Neuronal stem cell (in vitro differentiated cells): ENCODE results near the gene KCNIP4.

Source experiments
- DNase-seq: peaks from one replicate; pipeline ENCODE4 v3.0.0-alpha.2; 2013; ENCODE audit warnings: low spot score
- H2AFZ ChIP-seq: one replicate; pipeline ENCODE4 v1.6.1; 2013; ENCODE audit warnings: mild to moderate bottlenecking, low read length, inconsistent platforms
- H2AK5ac ChIP-seq: 2 replicates; pipeline ENCODE4 v1.6.1; 2013; ENCODE audit warnings: low read depth, mild to moderate bottlenecking, inconsistent platforms, low read length, moderate library complexity, mixed read lengths
- H2BK120ac ChIP-seq: 2 replicates; pipeline ENCODE4 v1.6.1; 2013; ENCODE audit warnings: low read depth, mild to moderate bottlenecking, inconsistent platforms, low read length, moderate library complexity, mixed read lengths
- H2BK12ac ChIP-seq: one replicate; pipeline ENCODE4 v1.6.1; 2013; ENCODE audit warnings: low read length, inconsistent platforms
- H2BK15ac ChIP-seq: 2 replicates; pipeline ENCODE4 v1.6.1; 2013; ENCODE audit warnings: mild to moderate bottlenecking, low read length, inconsistent platforms, mixed read lengths
- H2BK5ac ChIP-seq: one replicate; pipeline ENCODE4 v1.6.1; 2013; ENCODE audit warnings: inconsistent platforms, mild to moderate bottlenecking, low read length, moderate library complexity
- H3K14ac ChIP-seq: one replicate; pipeline ENCODE4 v1.6.1; 2013; ENCODE audit warnings: low read length, inconsistent platforms
- H3K18ac ChIP-seq: 2 replicates; pipeline ENCODE4 v1.6.1; 2013; ENCODE audit warnings: low read length, inconsistent platforms
- H3K23ac ChIP-seq: 2 replicates; pipeline ENCODE4 v1.6.1; 2013; ENCODE audit warnings: low read depth, mild to moderate bottlenecking, mixed read lengths, low read length, inconsistent platforms; ENCODE audit not compliant: poor library complexity
- H3K27ac ChIP-seq: replicated peaks from 3 replicates; pipeline ENCODE4 v1.5.1; 2013; ENCODE audit warnings: low read length, inconsistent platforms
- H3K27me3 ChIP-seq, 3 experiments: 2 replicates each; pipeline ENCODE4 v1.6.1; 2013; ENCODE audit warnings: low read length in 3 of 3, mild to moderate bottlenecking in 2 of 3, inconsistent platforms in 1 of 3, low read depth in 1 of 3, mixed read lengths in 1 of 3, moderate library complexity in 1 of 3; ENCODE audit not compliant: control insufficient read depth in 3 of 3, insufficient read depth in 3 of 3
- H3K36me3 ChIP-seq, 2 donors: replicated peaks in 1 of 2; 2 replicates each; pipeline ENCODE4 v1.6.1; 2013; ENCODE audit warnings: low read length in 2 of 2; ENCODE audit not compliant: control insufficient read depth in 2 of 2, insufficient read depth in 2 of 2
- H3K4ac ChIP-seq: 2 replicates; pipeline ENCODE4 v1.6.1; 2013; ENCODE audit warnings: inconsistent platforms, mild to moderate bottlenecking, low read length, moderate library complexity
- H3K4me1 ChIP-seq, 2 donors: 1 replicate in 1 of 2; 2 replicates in 1 of 2; pipeline ENCODE4 v1.6.1; 2013; ENCODE audit warnings: low read length in 2 of 2, low read depth in 1 of 2; ENCODE audit not compliant: control insufficient read depth in 2 of 2, insufficient read depth in 1 of 2
- H3K4me2 ChIP-seq: one replicate; pipeline ENCODE4 v1.6.1; 2013; ENCODE audit warnings: mild to moderate bottlenecking, low read length, inconsistent platforms; ENCODE audit not compliant: insufficient read depth, poor library complexity, severe bottlenecking
- H3K4me3 ChIP-seq, 2 donors: 2 replicates each; pipeline ENCODE4 v1.5.1; 2013; ENCODE audit warnings: low read length in 2 of 2, mild to moderate bottlenecking in 2 of 2, inconsistent platforms in 1 of 2, moderate library complexity in 1 of 2
- H3K79me1 ChIP-seq: one replicate; pipeline ENCODE4 v1.6.1; 2013; ENCODE audit warnings: low read depth, mild to moderate bottlenecking, inconsistent platforms, low read length, moderate library complexity
- H3K9ac ChIP-seq: one replicate; pipeline ENCODE4 v1.6.1; 2013; ENCODE audit warnings: mild to moderate bottlenecking, low read depth, low read length, inconsistent platforms; ENCODE audit not compliant: poor library complexity
- H3K9me3 ChIP-seq, 2 donors: replicated peaks in 1 of 2; 2 replicates each; pipeline versions ENCODE3 to v1.6.1; 2013; ENCODE audit warnings: low read length in 2 of 2, mild to moderate bottlenecking in 2 of 2, inconsistent platforms in 1 of 2, low read depth in 1 of 2, mixed read lengths in 1 of 2, moderate library complexity in 1 of 2; ENCODE audit not compliant: control insufficient read depth in 2 of 2, insufficient read depth in 1 of 2
- H4K8ac ChIP-seq: one replicate; pipeline ENCODE4 v1.6.1; 2013; ENCODE audit warnings: low read depth, mild to moderate bottlenecking, inconsistent platforms, low read length, moderate library complexity
- H4K91ac ChIP-seq: one replicate; pipeline ENCODE4 v1.6.1; 2013; ENCODE audit warnings: low read length, low read depth, mild to moderate bottlenecking, inconsistent platforms; ENCODE audit not compliant: poor library complexity
- WGBS, 2 donors: extraction: QIAGEN DNeasy Blood & Tissue Kit; methylation state at CpG; one replicate each; pipeline ENCODE4 v1.1.7; 2013; ENCODE audit warnings: missing lambda C conversion rate in 2 of 2, mixed read lengths in 1 of 2; ENCODE audit not compliant: insufficient read length in 2 of 2, insufficient replicate concordance in 1 of 2; ENCODE audit errors: extremely low coverage in 2 of 2; 5-methylcytosine and 5-hydroxymethylcytosine counted together

KCNIP4 gene

DNA sequence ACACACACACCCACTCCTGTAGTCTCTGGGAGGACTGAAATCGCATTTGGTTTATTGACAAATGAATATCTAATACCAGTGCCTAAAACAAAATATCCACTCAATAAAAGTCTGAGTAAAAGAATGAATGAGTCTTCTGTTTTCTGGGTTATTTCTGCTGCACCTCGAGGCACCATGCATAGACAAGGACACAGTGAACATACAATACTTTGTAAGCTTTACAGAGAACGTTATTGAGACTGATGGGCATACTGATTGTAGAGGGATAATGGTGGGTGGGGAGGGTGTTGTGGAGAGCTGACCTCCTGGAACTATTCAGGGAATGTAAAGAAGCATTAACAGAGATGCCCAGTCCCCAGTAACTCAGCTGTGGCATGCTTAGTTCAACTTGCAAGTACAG, 14.1 kb upstream of the KCNIP4 start:
- WGBS, 2 donors: no CpG with 5 or more reads among the region's 3 CpGs
- no peak overlapping the region for H2BK12ac ChIP-seq
- no peak for DNase-seq

DNA sequence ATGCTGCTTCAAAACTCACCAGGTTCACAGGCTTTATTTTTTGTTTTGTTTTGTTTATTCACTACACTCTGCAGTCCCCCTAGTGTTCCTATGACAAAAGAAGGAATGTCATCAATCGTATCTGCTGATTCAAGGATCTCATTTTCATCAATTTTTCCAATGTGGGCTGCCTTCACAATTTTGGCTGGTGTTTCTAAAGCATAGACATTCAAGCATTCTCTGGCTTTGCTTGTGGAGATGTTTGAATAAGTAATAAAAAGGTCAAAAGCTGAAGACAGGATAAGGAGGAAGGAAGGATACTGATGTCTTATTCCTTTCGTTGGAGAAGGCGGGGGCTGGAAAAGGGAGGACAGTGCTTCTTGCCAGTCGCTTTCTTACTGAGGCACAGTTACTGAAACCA, 12.2 kb upstream of the KCNIP4 start:
- Histone ChIP-seq H3K4ac (no peak overlapping the region), H3K18ac (no peak overlapping the region), H3K79me1 (no peaks in the 10 kb centered on the region), H3K14ac (no peak overlapping the region), H2BK12ac (no peak overlapping the region), H3K27me3 (no peaks in the 10 kb centered on the region), H2BK5ac (no peak overlapping the region), H3K4me1 (no peaks in the 10 kb centered on the region), H3K9ac (no peak overlapping the region), H3K36me3 (no peaks in the 10 kb centered on the region), H2BK15ac (no peak overlapping the region), H3K4me2 (no peak overlapping the region), H3K23ac (no peak overlapping the region), H3K4me3 (no peak overlapping the region), H4K91ac (no peak overlapping the region), H2AK5ac (no peak overlapping the region), H4K8ac (no peak overlapping the region), H2AFZ (no peak overlapping the region), H2BK120ac (no peak overlapping the region), H3K27ac (no peak overlapping the region), H3K9me3 (peaks cover 0 to 3% of the 10 kb centered on the region in 2 donors)
- no peak for DNase-seq
- WGBS, 2 donors: no CpG with 5 or more reads among the region's 4 CpGs

More for the DNA sequence above, 14.1 kb upstream of the KCNIP4 start:
- H3K18ac ChIP-seq: no peak overlapping the region
- H3K4me1 ChIP-seq: no peaks in the 10 kb centered on the region
- H3K4me2 ChIP-seq: no peak overlapping the region
- no peak overlapping the region for H2AK5ac ChIP-seq
- no peaks in the 10 kb centered on the region for H3K27me3 ChIP-seq
- H4K91ac ChIP-seq: no peak overlapping the region
- no peak overlapping the region for H4K8ac ChIP-seq
- H2BK15ac ChIP-seq: no peak overlapping the region
- H3K9ac ChIP-seq: no peak overlapping the region
- H3K23ac ChIP-seq: no peak overlapping the region
- no peak overlapping the region for H3K14ac ChIP-seq
- H3K9me3 ChIP-seq: no peaks in the 10 kb centered on the region
- H2BK120ac ChIP-seq: no peak overlapping the region
- H2AFZ ChIP-seq: no peak overlapping the region
- H3K36me3 ChIP-seq: no peaks in the 10 kb centered on the region
- H3K4me3 ChIP-seq: no peak overlapping the region
- H3K4ac ChIP-seq: no peak overlapping the region
- H3K27ac ChIP-seq: no peak overlapping the region
- H3K79me1 ChIP-seq: no peaks in the 10 kb centered on the region
- no peak overlapping the region for H2BK5ac ChIP-seq

DNA sequence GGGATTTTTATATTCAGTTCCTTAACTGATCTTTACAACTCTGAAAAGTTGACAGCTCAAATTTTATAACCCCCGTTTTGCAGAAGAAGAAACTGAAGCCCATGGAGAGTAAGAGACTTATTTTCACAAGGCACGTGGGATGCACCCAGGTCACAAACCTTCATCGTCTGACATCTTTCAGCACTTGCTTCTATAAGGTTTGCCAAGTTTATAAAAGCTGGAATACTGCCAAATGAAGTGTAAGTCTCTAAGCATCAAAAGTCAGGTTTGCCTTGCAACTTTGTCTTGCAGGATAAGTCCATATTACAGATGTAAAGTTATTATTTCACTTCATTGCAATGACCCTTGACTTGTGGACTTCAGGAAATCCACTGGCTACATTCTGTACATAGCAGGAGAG, 6.3 kb upstream of the KCNIP4 start:
- Histone ChIP-seq H3K18ac (no peak overlapping the region), H2AK5ac (no peak overlapping the region), H2BK120ac (no peak overlapping the region), H3K36me3 (no peaks in the 10 kb centered on the region), H4K91ac (no peak overlapping the region), H3K79me1 (no peaks in the 10 kb centered on the region), H3K27me3 (peaks cover 0 to 10% (median 0%) of the 10 kb centered on the region in 3 experiments), H3K4me1 (no peaks in the 10 kb centered on the region), H4K8ac (no peak overlapping the region), H3K9ac (no peak overlapping the region), H3K14ac (no peak overlapping the region), H3K4me3 (no peak overlapping the region), H2BK5ac (no peak overlapping the region), H3K23ac (no peak overlapping the region), H3K4me2 (no peak overlapping the region), H3K4ac (no peak overlapping the region), H2BK15ac (no peak overlapping the region), H2AFZ (no peak overlapping the region), H2BK12ac (no peak overlapping the region), H3K9me3 (peaks cover 0 to 3% of the 10 kb centered on the region in 2 donors), H3K27ac (no peak overlapping the region)
- no CpG with 5 or more reads among the region's 3 CpGs for WGBS, 2 donors
- DNase-seq: no peak

DNA sequence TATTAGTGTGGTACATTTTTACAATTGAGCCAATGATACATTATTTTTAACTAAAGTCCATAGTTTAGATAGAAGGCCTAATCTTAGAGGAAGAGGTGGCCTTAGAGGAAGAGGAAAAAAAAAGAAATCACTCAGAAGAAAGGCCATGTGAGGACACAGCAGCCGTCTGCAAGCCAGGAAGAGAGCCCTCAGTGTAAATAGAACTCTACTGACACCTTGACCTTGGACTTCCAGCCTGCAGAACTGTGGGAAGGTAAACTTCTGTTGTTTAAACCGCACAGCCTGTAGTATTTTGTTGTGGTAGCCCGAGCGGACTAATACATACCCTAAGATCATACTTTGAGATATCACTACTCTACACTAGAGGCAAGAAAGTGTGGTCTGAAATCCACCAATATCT, 5.1 kb upstream of the KCNIP4 start:
- no peak overlapping the region for H2AK5ac ChIP-seq
- no peak overlapping the region for H3K27ac ChIP-seq
- H4K8ac ChIP-seq: no peak overlapping the region
- H2BK120ac ChIP-seq: no peak overlapping the region
- H3K18ac ChIP-seq: no peak overlapping the region
- H2BK12ac ChIP-seq: no peak overlapping the region
- H3K27me3 ChIP-seq: peaks cover 0 to 20% (median 5%) of the 10 kb centered on the region in 3 experiments
- no peak overlapping the region for H3K4me3 ChIP-seq
- DNase-seq: no peak
- H3K9me3 ChIP-seq: peaks cover 0 to 3% of the 10 kb centered on the region in 2 donors
- no peak overlapping the region for H2AFZ ChIP-seq
- no peak overlapping the region for H3K4ac ChIP-seq
- H3K14ac ChIP-seq: no peak overlapping the region
- H3K23ac ChIP-seq: no peak overlapping the region
- no peak overlapping the region for H3K9ac ChIP-seq
- no peak overlapping the region for H4K91ac ChIP-seq
- H3K36me3 ChIP-seq: no peaks in the 10 kb centered on the region
- no peak overlapping the region for H3K4me2 ChIP-seq
- no CpG with 5 or more reads among the region's 4 CpGs for whole genome bisulfite sequencing, 2 donors
- H2BK5ac ChIP-seq: no peak overlapping the region
- no peaks in the 10 kb centered on the region for H3K4me1 ChIP-seq
- H3K79me1 ChIP-seq: no peaks in the 10 kb centered on the region
- no peak overlapping the region for H2BK15ac ChIP-seq
